Kidney (tissue), 14 donors: ENCODE measurements around the gene DUSP10. TPM values are rescaled to one million over a fixed set of nuclear protein-coding genes. Genes with fewer than 3 reads are reported as not detected.

Source experiments
- DNase-seq, 5 donors: peaks; one replicate each; pipeline ENCODE4 v3.0.0-alpha.2; 2013 to 2020
- FAIRE-seq: peaks from 2 replicates; lab custom pipeline; 2012; peaks lifted over from hg19 to GRCh38; lab: Jason Lieb, UNC
- H3K27ac ChIP-seq, 2 donors: one replicate each; pipeline ENCODE4 v1.7.0; 2013; ENCODE audit warnings: low read depth in 2 of 2, low read length in 2 of 2, inconsistent platforms in 1 of 2
- H3K27me3 ChIP-seq: one replicate; pipeline ENCODE4 v1.7.1; 2013; ENCODE audit warnings: low read length, inconsistent platforms; ENCODE audit not compliant: control insufficient read depth, insufficient read depth
- H3K36me3 ChIP-seq, 3 donors: one replicate each; pipeline versions ENCODE4 v1.7.0 to v1.7.1; 2013; ENCODE audit warnings: low read length in 3 of 3, control low read depth in 1 of 3, inconsistent platforms in 1 of 3; ENCODE audit not compliant: insufficient read depth in 3 of 3, control insufficient read depth in 2 of 3
- H3K4me1 ChIP-seq, 3 donors: one replicate each; pipeline versions ENCODE4 v1.7.0 to v1.7.1; 2013; ENCODE audit warnings: low read length in 3 of 3, inconsistent platforms in 1 of 3, low read depth in 1 of 3; ENCODE audit not compliant: control insufficient read depth in 2 of 3, insufficient read depth in 2 of 3
- H3K4me3 ChIP-seq, 3 donors: one replicate each; pipeline versions ENCODE4 v1.7.0 to v1.8.1; 2013; ENCODE audit warnings: low read length in 3 of 3, control low read depth in 1 of 3, inconsistent platforms in 1 of 3
- H3K9ac ChIP-seq, 3 donors: one replicate each; pipeline versions ENCODE4 v1.7.0 to v1.7.1; 2013; ENCODE audit warnings: low read length in 3 of 3, control low read depth in 1 of 3, inconsistent platforms in 1 of 3
- H3K9me3 ChIP-seq, 3 donors: one replicate each; pipeline versions ENCODE4 v1.7.0 to v1.7.1; 2013; ENCODE audit warnings: low read length in 3 of 3, control low read depth in 1 of 3, inconsistent platforms in 1 of 3; ENCODE audit not compliant: control insufficient read depth in 2 of 3, insufficient read depth in 1 of 3
- CTCF ChIP-seq: IDR thresholded peaks from 3 replicates; pipeline ENCODE4 v1.5.1; 2012; ENCODE audit warnings: mild to moderate bottlenecking, moderate library complexity, borderline replicate concordance; ENCODE audit not compliant: insufficient read depth; ENCODE audit errors: extremely low read depth
- intact Hi-C: fragments of 100-400 bp; cut with DNase I; formaldehyde crosslinking; loops from one replicate; pipeline ENCODE4 v1.11.1; 2022
- polyA plus RNA-seq: library from polyadenylated mRNA; stranded (reverse); fragments of 350-450 nt; fragmentation: Illumina TruSeq; extraction: RNeasy Lipid Tissue Mini Kit (QIAGEN cat#74804); gene quantifications from one replicate; pipeline ENCODE4 v1.2.3, GENCODE V29; 2014; ENCODE audit warnings: low read depth, low replicate concordance; ENCODE audit not compliant: insufficient read depth
- total RNA-seq: library from RNA; stranded (reverse); fragmentation: NEBNext Ultra II Directional; extraction: Animal tissue kit (Norgen Biotek cat#: 25700); gene quantifications from one replicate; pipeline ENCODE4 v1.2.1, GENCODE V29; 2021
- donor health status: control.
- donor health status: control.
- donor health status: control.
- donor health status: control.
- donor health status: control.
- donor health status: DM: yes; HTN: yes; CAD: no.
- donor health status: Normal renal cell carcinoma (clear cell type).

Gene DUSP10
- total and polyA plus RNA-seq, 2 donors from 2014 or later = 1.0 to 5.3 TPM

DNA sequence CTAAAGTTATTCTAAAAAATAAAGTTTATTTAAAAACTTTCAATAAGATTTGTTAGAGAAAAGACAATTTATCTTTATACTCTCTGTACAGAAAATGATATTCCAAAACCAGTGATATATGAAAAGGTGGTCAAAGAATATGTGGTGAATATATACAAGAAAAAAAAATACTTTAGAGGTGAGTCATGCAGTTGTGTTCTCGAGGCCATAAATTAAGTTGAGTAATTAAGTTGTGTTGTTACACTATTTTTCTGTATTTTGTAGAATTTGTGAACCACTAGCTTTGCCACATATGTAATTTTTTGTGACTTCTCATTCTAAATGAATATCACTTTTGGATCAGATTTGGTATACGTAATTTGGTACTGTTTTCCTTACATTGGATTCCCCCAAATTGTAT lies 23.6 kb upstream of the DUSP10 start:
- FAIRE-seq (no peak), DNase-seq (no peak)
- Histone ChIP-seq H3K27ac (no peak overlapping the region), H3K36me3 (no peaks in the 10 kb centered on the region), H3K9me3 (no peaks in the 10 kb centered on the region), H3K9ac (no peak overlapping the region), H3K4me3 (no peak overlapping the region), H3K4me1 (no peaks in the 10 kb centered on the region), H3K27me3 (no peaks in the 10 kb centered on the region)
- no peak for TF ChIP-seq CTCF
- intact Hi-C loops = no loop called here

- DNase-seq (no peak), FAIRE-seq (no peak)
Measured at GRCh38 chr1:221762121-221762520, 20.2 kb upstream of the DUSP10 start.

DNA sequence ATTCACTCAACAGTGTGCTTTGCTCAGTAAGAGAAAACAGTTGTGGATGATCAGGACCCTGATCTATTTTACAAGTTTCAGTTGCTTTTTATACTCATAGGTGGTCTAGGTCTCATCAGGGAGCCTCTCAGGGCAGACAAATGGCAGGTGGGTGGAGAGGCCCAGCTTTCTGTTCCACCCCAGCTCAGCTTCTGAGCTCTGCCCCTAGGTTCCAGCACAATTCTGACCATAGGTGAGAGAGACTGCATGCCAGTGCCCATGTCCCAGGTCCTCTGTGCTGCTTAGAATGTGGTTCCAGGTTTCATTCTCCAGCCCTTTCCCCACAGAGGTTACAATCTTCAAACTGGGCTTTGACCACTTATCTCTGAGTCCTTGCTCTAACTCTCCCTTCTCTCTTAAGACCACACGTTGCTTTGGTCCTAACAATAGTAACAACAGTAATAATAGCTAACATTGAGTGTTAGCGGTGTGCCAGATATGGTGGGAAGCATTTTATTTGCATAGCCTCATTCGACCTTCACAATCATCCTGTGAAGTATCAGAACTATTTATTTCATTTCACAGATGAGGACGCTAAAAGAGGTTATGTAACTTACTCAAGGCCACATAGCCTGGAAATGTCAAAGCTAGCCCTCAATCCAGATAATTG lies 19.6 kb upstream of the DUSP10 start:
- Histone ChIP-seq H3K36me3 (no peaks in the 10 kb centered on the region), H3K27me3 (no peaks in the 10 kb centered on the region), H3K4me1 (no peaks in the 10 kb centered on the region), H3K4me3 (no peak overlapping the region), H3K9ac (no peak overlapping the region), H3K27ac (no peak overlapping the region), H3K9me3 (no peaks in the 10 kb centered on the region)
- intact Hi-C loops = no loop called here
- DNase-seq (no peak), FAIRE-seq (no peak)
- TF ChIP-seq CTCF = no peak

More at GRCh38 chr1:221762121-221762520, 20.2 kb upstream of the DUSP10 start:
- Histone ChIP-seq H3K4me1 (no peaks in the 10 kb centered on the region), H3K9me3 (no peaks in the 10 kb centered on the region), H3K27me3 (no peaks in the 10 kb centered on the region), H3K36me3 (no peaks in the 10 kb centered on the region), H3K4me3 (no peak overlapping the region), H3K27ac (no peak overlapping the region), H3K9ac (no peak overlapping the region)
- intact Hi-C loops = no loop called here
- TF ChIP-seq CTCF = no peak

DNA sequence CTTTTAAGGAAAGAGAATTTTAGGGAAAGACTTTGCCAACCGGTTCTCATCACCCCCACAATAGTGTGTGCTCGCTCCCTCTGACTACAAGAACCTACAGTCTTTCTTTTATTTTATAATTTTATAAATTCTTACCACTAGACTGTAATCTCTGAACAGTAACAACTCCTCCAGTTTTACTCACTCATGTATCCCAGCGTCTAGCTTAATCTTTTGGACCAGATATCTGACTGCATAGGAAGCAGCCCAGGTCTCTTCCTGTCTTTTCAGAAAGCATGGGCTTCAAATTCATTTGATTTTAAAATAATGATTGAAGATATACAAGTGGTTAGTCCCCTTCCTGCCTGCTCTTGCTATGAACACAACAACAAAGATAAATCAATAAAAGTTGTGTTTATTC lies 19.0 kb upstream of the DUSP10 start:
- Histone ChIP-seq H3K27ac (no peak overlapping the region), H3K36me3 (no peaks in the 10 kb centered on the region), H3K9ac (no peak overlapping the region), H3K4me1 (no peaks in the 10 kb centered on the region), H3K9me3 (no peaks in the 10 kb centered on the region), H3K27me3 (no peaks in the 10 kb centered on the region), H3K4me3 (no peak overlapping the region)
- TF ChIP-seq CTCF = no peak
- DNase-seq (no peak), FAIRE-seq (no peak)
- intact Hi-C loops = no loop called here
